LNCAP (cell line): ENCODE data around the gene APOC3.

Experiments used
- CTCF ChIP-seq: fragments of 450-650 bp; IDR thresholded peaks from 2 replicates; pipeline ENCODE4 v1.5.1; 2017; ENCODE audit warnings: mild to moderate bottlenecking

Gene APOC3

GRCh38 chr11:116808262-116809175, 21.2 kb upstream of the APOC3 start:
- TF ChIP-seq CTCF: no peak

- no peak for TF ChIP-seq CTCF
Observed at GRCh38 chr11:116811194-116811593, 18.5 kb upstream of the APOC3 start.

- no peak for TF ChIP-seq CTCF
Observed at GRCh38 chr11:116812109-116812508, 17.6 kb upstream of the APOC3 start.

GRCh38 chr11:116813170-116813569, 16.5 kb upstream of the APOC3 start:
- no peak for TF ChIP-seq CTCF

GRCh38 chr11:116813781-116814471, 15.8 kb upstream of the APOC3 start:
- no peak for TF ChIP-seq CTCF

GRCh38 chr11:116814502-116814901, 15.2 kb upstream of the APOC3 start:
- TF ChIP-seq CTCF: no peak

GRCh38 chr11:116819049-116819448, 10.7 kb upstream of the APOC3 start:
- TF ChIP-seq CTCF: no peak
